ENCODE data around the gene TMPRSS6.

TMPRSS6 gene

DNA sequence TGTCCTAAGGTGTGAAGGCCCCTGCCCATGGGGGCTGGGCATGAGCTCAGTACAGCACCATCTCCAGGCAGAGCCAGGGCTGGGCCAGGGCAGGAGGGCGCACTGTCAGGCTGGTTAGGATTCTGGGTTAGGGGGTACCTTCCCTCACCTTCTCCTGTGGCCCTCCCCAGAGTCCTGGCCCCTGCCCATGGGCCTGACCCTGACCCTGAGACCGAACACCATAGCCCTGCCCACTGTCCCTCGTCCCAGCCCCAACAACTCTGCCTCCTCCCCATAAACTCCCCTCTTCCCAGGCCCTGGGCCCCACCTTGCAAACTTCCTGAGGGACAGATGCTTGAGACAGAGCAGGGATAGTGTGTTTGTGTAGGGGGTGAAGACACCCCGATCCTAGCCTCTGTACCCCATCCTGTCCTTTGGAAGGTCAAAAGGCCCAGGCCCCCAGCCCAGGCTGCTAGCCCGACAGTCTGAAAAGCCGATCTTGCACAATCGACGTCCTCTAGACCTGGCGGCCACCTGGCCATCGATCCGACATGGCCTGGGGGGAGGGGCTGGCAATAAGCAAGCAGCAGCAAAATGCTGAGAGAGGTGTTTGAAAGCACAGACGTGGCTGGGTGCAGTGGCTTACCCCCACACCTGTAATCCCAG, 2.7 kb upstream of the TMPRSS6 start:
- TF ChIP-seq CTCF (conservative IDR thresholded peaks at IDR 0.05), result no peak

DNA sequence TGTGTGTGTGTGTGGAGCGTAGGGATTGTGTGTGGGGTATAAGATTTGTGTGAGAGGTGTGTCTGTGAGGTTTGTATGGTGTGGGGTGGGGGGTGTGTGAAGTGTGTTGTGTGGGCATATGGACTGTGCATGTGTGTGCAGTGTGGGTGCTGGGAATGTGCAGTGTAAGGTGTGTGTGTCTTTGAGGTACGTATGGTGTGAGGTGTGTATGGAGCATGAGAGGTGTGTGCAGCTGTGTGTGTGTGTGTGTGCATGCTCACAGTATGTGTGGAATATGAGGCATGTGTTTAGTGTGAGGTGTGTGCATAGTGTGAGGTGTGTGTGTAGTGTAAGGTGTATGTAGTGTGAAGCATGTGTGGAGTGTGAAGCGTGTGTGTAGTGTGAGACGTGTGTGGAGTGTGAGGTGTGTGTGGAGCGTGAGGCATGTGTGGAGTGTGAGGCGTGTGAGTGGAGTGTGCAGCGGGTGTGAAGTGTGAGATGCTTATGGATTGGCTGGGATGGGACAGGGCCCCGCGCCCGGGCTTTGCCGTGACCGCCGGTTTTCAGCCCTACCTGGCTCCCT, 1.7 kb upstream of the TMPRSS6 start:
- H3K27ac ChIP-seq, result no peak overlapping the region
- TF ChIP-seq CTCF (conservative IDR thresholded peaks at IDR 0.05), result no peak

More for the DNA sequence above, 2.7 kb upstream of the TMPRSS6 start:
- H3K27ac ChIP-seq, result no peak overlapping the region

DNA sequence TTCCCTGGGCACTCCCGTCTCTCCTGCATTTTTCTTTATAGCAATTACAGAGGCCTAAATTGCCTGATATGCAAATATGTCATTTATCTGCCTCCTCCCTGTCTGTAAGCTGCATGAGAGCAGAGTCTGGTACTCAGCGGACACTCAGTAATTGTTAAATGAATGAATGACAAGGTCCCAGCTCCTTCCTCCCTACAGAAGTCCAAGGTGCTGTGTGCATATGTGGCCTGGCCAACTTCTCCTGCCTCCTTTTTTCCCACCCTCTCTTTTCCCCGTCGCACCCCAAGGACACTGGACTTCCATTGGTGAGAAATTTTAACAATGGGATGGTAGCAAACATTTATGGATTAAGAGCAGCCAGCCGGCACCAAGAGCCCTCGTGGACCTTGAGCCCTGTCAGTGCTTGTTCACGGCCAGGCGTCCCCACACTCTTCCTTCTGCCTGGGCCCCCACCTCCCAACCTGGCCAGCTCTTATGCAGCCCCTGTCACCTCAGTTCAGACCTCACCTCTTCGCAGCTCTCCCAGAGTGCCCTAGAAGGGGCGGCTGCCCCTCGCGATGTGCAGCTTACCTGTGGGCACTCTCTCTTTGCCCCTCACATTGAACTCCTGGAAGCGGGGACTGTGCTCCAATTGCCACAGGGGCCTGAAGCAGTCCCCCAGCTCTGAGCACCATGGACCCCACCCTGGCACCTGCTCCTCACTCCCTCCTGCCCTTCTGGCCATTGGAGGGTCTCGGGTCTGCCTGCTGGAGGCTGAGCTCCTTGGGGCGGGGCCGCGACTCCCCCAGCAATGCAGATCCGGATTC, 1.5 kb downstream of the TMPRSS6 start:
- no peak overlapping the region for H3K27ac ChIP-seq

GRCh38 chr22:37105990-37106389, 3.5 kb downstream of the TMPRSS6 start:
- H3K27ac ChIP-seq, result no peak overlapping the region
- no peak for TF ChIP-seq CTCF (conservative IDR thresholded peaks at IDR 0.05)

More for the DNA sequence above, 1.5 kb downstream of the TMPRSS6 start:
- no peak for TF ChIP-seq CTCF (conservative IDR thresholded peaks at IDR 0.05)

DNA sequence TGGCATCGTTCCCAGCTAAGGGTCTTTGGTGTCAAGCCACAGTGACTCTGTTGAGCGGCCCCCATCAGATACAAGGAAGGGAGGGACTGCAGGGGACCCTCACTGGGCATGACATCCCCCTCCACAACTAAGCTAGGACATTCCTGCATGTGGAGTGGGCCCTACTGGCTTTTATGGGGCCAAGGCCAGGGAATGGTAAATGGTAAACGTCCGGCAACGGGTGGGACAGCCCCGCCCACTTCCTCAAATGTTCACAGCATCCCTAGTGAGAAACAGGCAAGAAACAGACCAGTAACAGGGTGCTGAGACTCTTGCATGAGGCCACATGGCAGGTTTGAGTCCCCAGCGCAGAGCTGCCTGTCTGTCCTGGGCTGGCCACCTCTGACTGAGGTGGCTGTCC, 4.4 kb downstream of the TMPRSS6 start:
- no peak overlapping the region for H3K27ac ChIP-seq
- no peak for TF ChIP-seq CTCF (conservative IDR thresholded peaks at IDR 0.05)

- TF ChIP-seq CTCF (conservative IDR thresholded peaks at IDR 0.05), result no peak
- H3K27ac ChIP-seq, result no peak overlapping the region
Measured at GRCh38 chr22:37103656-37104452, 5.7 kb downstream of the TMPRSS6 start.

DNA sequence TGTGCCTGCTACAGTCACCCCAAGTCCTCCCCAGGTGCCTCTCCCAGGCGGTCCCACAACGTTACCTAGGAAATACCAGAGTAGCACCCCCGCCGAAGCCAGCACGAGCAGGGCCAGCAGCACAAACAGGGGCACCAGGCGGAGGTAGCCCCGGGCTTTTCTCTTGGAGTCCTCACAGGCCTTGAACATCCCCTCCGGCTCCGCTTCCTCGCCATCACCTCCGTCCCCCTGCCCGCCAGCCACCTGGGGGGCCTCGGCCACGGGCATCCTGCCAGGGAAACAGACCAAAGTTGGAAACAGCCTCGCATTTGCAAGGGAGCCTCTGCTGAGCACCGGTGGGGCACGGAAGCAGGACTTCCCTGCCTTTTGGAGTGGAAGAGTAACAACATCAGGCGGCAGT, 6.4 kb downstream of the TMPRSS6 start:
- TF ChIP-seq CTCF (conservative IDR thresholded peaks at IDR 0.05), result no peak
- no peak overlapping the region for H3K27ac ChIP-seq
